ENCODE results near the gene TRIL. TPM values are rescaled to one million over a fixed set of nuclear protein-coding genes. Genes with fewer than 3 reads are reported as not detected.

TRIL gene
- polyA plus RNA-seq, 3 donors: not detected

- H2AFZ ChIP-seq (ENCODE audit: insufficient read depth, low read depth, low read length, poor library complexity, severe bottlenecking): no peak overlapping the region
- DNase-seq: peak; percentile 62 to 75 (median 68)
- TF ChIP-seq CTCF (IDR thresholded peaks at IDR 0.05): no peak
- Mint-ChIP-seq H3K36me3 (peaks cover 0 to 2% of the 10 kb centered on the region in 2 donors), H3K9me3 (no peaks in the 10 kb centered on the region), H3K27me3 (ENCODE audit: low read depth in 3 of 3) (no peaks in the 10 kb centered on the region), H3K4me3 (peak overlapping the region; percentile 52 to 66), H3K4me1 (peaks cover 54% of the 10 kb centered on the region), H3K27ac (peak overlapping the region; percentile 51 to 87 (median 75))
- H3K4me2 ChIP-seq (replicated peaks; ENCODE audit: extremely low read depth, low read length, poor library complexity, severe bottlenecking): peak overlapping the region; percentile 59
- no peaks in the 10 kb centered on the region for H3K9me3 ChIP-seq (replicated peaks in 1 of 2; ENCODE audit: control insufficient read depth in 1 of 2, insufficient read depth in 1 of 2, low read length in 2 of 2)
- H3K4me1 ChIP-seq (ENCODE audit: control insufficient read depth in 1 of 2, insufficient read depth in 2 of 2, low read length in 2 of 2): peaks cover 48 to 53% of the 10 kb centered on the region in 2 donors
- H3K27me3 ChIP-seq (ENCODE audit: control insufficient read depth in 2 of 2, insufficient read depth in 2 of 2, low read length in 2 of 2): no peaks in the 10 kb centered on the region
- 0% methylated on average over 2 of the region's 2 CpGs for WGBS (ENCODE audit: insufficient coverage)
- H3K27ac ChIP-seq (ENCODE audit: low read depth in 1 of 2, low read length in 2 of 2): peak overlapping the region; percentile 6 to 59
- no peaks in the 10 kb centered on the region for H4K20me1 ChIP-seq (ENCODE audit: insufficient read depth, low read length)
- peak overlapping the region in 1 of 3 experiments; percentile 31 for H3K4me3 ChIP-seq (replicated peaks in 1 of 3; ENCODE audit: low read depth in 2 of 3, low read length in 3 of 3)
- no peak overlapping the region for H3K9ac ChIP-seq (ENCODE audit: insufficient read depth, low read length, poor library complexity, severe bottlenecking)
- H3K36me3 ChIP-seq (replicated peaks in 1 of 2; ENCODE audit: control insufficient read depth in 1 of 2, insufficient read depth in 2 of 2, low read length in 2 of 2): no peaks in the 10 kb centered on the region
- H3K79me2 ChIP-seq (ENCODE audit: insufficient read depth, low read length): no peaks in the 10 kb centered on the region
- intact Hi-C loops (cut with micrococcal nuclease): no loop called here
These were observed 28.6 kb upstream of the TRIL start for GRCh38 chr7:28986765-28987110.

GRCh38 chr7:28986028-28986764, 28.1 kb upstream of the TRIL start:
- Histone ChIP-seq H3K9ac (ENCODE audit: insufficient read depth, low read length, poor library complexity, severe bottlenecking) (no peak overlapping the region), H3K4me1 (ENCODE audit: control insufficient read depth in 1 of 2, insufficient read depth in 2 of 2, low read length in 2 of 2) (peaks cover 48 to 53% of the 10 kb centered on the region in 2 donors), H3K36me3 (replicated peaks in 1 of 2; ENCODE audit: control insufficient read depth in 1 of 2, insufficient read depth in 2 of 2, low read length in 2 of 2) (no peaks in the 10 kb centered on the region), H3K4me2 (replicated peaks; ENCODE audit: extremely low read depth, low read length, poor library complexity, severe bottlenecking) (peak overlapping the region; percentile 59), H3K4me3 (replicated peaks in 1 of 3; ENCODE audit: low read depth in 2 of 3, low read length in 3 of 3) (peak overlapping the region in 1 of 3 experiments; percentile 31), H3K79me2 (ENCODE audit: insufficient read depth, low read length) (no peaks in the 10 kb centered on the region), H3K9me3 (replicated peaks in 1 of 2; ENCODE audit: control insufficient read depth in 1 of 2, insufficient read depth in 1 of 2, low read length in 2 of 2) (no peaks in the 10 kb centered on the region), H3K27me3 (ENCODE audit: control insufficient read depth in 2 of 2, insufficient read depth in 2 of 2, low read length in 2 of 2) (no peaks in the 10 kb centered on the region), H3K27ac (ENCODE audit: low read depth in 1 of 2, low read length in 2 of 2) (peak overlapping the region; percentile 6 to 59), H4K20me1 (ENCODE audit: insufficient read depth, low read length) (no peaks in the 10 kb centered on the region), H2AFZ (ENCODE audit: insufficient read depth, low read depth, low read length, poor library complexity, severe bottlenecking) (no peak overlapping the region)
- H3K4me1 Mint-ChIP-seq: peaks cover 54% of the 10 kb centered on the region
- H3K27me3 Mint-ChIP-seq (ENCODE audit: low read depth in 3 of 3): no peaks in the 10 kb centered on the region
- no peaks in the 10 kb centered on the region for H3K9me3 Mint-ChIP-seq
- peak overlapping the region in 1 of 2 donors; percentile 66 for H3K4me3 Mint-ChIP-seq
- H3K27ac Mint-ChIP-seq: peak overlapping the region; percentile 51 to 87 (median 75)
- DNase-seq: no peak
- WGBS (ENCODE audit: insufficient coverage): 68% methylated on average over 7 of the region's 11 CpGs
- intact Hi-C loops (cut with micrococcal nuclease): no loop called here
- H3K36me3 Mint-ChIP-seq: peaks cover 0 to 2% of the 10 kb centered on the region in 2 donors
- TF ChIP-seq CTCF (IDR thresholded peaks at IDR 0.05): no peak
